Erythroblast (primary cell): ENCODE results near the gene LMTK3.

Experiments
- GATA1 ChIP-seq: IDR thresholded peaks from 2 replicates; pipeline ENCODE4 v1.6.1; 2011; ENCODE audit warnings: low read depth, mild to moderate bottlenecking, control low read depth, low read length, moderate library complexity
- POLR2A ChIP-seq: IDR thresholded peaks from 2 replicates; pipeline ENCODE4 v1.6.1; 2011; ENCODE audit warnings: mild to moderate bottlenecking, low read length

DNA sequence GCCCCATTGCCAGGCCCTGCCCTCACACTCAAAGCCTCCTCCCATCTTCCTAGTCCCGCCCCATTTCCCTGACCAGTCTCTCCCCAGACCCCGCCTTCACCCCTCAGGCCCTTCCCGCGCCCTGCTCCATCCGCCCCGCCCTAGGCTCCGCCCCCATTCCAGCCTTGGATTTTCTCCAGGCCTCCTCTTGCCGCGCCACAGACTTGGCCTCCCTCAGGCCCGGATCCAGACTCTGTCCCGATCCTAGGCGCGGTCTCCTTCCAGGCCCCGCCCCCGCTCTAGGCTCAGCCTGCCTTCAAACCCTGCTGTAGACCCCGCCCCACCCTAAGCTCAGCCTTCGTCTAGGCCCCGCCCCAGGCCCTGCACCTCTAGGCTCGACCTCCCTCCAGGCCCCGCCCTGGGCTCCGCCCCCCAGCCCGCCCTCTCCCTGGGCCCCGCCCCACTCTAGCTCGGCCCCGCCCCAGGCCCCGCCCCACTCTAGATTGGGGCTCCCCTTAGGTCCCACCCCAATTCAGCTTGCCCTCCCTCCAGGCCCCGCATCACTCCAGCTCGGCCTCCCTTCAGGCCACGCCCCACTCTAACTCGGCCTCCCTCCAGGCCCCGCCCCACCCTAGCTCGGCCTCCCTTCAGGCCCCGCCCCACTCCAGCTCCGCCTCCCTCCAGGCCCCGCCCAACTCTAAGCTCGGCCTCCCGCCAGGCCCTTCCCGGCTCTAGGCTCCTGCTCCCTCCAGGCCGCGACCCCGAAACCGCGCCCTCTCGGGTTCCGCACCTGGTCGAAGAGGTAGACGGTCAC is 18.5 kb downstream of the LMTK3 start:
- TF ChIP-seq POLR2A = no peak
- no peak for TF ChIP-seq GATA1
